ENCODE measurements around the gene ZNF268.
A peak's percentile ranks its signal among the peaks of the same experiment; 100 is the strongest.

Gene ZNF268

GRCh38 chr12:133181238-133181959, at the start of gene ZNF268:
ZNF268 (plus strand) TSS chr12:133181495; CDS start chr12:133181998, 503 bp downstream.
- Histone ChIP-seq H3K36me3 (ENCODE audit: control insufficient read depth, insufficient read depth, low read length) (peaks cover 18% of the 10 kb centered on the region), H3K27me3 (ENCODE audit: control insufficient read depth, insufficient read depth, low read length) (no peaks in the 10 kb centered on the region), H3K4me1 (ENCODE audit: control insufficient read depth, insufficient read depth, low read length) (peaks cover 7% of the 10 kb centered on the region), H3K9ac (ENCODE audit: low read length) (peak within 1 kb of the TSS; percentile 90), H3K27ac (ENCODE audit: low read depth, low read length) (peak within 1 kb of the TSS; percentile 73), H3K4me3 (ENCODE audit: low read length) (peak within 1 kb of the TSS; percentile 100)

DNA sequence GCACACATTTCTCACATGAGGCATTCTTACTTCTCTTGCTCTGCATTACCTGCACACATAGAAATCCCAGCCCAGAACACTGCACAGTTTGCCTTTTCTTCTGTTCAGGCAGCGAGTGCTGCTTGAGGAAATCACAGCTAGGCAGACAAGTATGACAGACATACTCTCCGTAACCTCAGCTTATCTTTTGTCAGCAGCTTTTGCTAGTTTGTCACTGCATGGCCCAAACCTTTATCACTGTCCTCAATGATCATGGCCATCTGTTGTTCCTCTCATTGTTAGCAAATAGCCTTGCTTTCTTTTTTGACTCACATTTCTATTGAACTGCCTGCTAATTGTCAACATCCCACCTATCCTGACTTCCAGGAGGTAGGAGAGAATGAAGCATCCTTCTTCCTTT, 45.5 kb upstream of the ZNF268 start:
- Histone ChIP-seq H3K36me3 (ENCODE audit: control insufficient read depth, insufficient read depth, low read length) (peaks cover 27% of the 10 kb centered on the region), H3K27ac (ENCODE audit: low read depth, low read length) (no peak overlapping the region), H3K4me3 (ENCODE audit: low read length) (no peak overlapping the region), H3K27me3 (ENCODE audit: control insufficient read depth, insufficient read depth, low read length) (no peaks in the 10 kb centered on the region), H3K4me1 (ENCODE audit: control insufficient read depth, insufficient read depth, low read length) (no peaks in the 10 kb centered on the region), H3K9ac (ENCODE audit: low read length) (no peak overlapping the region)

DNA sequence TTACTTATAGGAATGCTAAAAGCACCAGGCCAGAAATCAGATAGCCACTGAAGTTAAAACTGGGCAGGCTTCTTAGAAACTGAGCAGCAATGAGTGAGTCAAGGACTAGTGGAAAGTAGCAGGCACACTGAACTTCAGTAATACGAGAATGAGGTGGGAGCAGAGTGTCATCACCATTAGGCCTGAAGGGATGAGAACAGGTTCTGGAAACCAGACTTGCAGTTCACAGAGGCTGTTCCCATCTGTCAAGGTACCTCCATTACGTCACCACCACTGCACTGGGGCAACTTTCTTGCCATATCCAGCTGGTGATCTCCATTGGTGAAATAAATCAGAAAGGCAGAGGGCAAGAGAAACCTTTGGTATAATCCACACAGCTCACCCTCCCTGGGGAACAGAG, 35.3 kb upstream of the ZNF268 start:
- Histone ChIP-seq H3K9ac (ENCODE audit: low read length) (no peak overlapping the region), H3K27ac (ENCODE audit: low read depth, low read length) (no peak overlapping the region), H3K36me3 (ENCODE audit: control insufficient read depth, insufficient read depth, low read length) (peaks cover 21% of the 10 kb centered on the region), H3K4me1 (ENCODE audit: control insufficient read depth, insufficient read depth, low read length) (no peaks in the 10 kb centered on the region), H3K27me3 (ENCODE audit: control insufficient read depth, insufficient read depth, low read length) (no peaks in the 10 kb centered on the region), H3K4me3 (ENCODE audit: low read length) (no peak overlapping the region)

DNA sequence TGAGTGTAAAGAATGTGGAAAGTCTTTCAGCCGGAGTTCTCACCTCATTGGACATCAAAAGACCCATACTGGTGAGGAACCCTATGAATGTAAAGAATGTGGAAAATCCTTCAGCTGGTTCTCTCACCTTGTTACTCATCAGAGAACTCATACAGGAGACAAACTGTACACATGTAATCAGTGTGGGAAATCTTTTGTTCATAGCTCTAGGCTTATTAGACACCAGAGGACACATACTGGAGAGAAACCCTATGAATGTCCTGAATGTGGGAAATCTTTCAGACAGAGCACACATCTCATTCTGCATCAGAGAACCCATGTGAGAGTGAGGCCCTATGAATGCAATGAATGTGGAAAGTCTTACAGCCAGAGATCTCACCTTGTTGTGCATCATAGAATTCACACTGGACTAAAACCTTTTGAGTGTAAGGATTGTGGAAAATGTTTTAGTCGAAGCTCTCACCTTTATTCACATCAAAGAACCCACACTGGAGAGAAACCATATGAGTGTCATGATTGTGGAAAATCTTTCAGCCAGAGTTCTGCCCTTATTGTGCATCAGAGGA, 25.1 kb upstream of the ZNF268 start:
- H3K4me3 ChIP-seq (ENCODE audit: low read length): no peak overlapping the region
- H3K27me3 ChIP-seq (ENCODE audit: control insufficient read depth, insufficient read depth, low read length): no peaks in the 10 kb centered on the region
- no peak overlapping the region for H3K27ac ChIP-seq (ENCODE audit: low read depth, low read length)
- no peak overlapping the region for H3K9ac ChIP-seq (ENCODE audit: low read length)
- H3K4me1 ChIP-seq (ENCODE audit: control insufficient read depth, insufficient read depth, low read length): no peaks in the 10 kb centered on the region
- peaks cover 39% of the 10 kb centered on the region for H3K36me3 ChIP-seq (ENCODE audit: control insufficient read depth, insufficient read depth, low read length)

DNA sequence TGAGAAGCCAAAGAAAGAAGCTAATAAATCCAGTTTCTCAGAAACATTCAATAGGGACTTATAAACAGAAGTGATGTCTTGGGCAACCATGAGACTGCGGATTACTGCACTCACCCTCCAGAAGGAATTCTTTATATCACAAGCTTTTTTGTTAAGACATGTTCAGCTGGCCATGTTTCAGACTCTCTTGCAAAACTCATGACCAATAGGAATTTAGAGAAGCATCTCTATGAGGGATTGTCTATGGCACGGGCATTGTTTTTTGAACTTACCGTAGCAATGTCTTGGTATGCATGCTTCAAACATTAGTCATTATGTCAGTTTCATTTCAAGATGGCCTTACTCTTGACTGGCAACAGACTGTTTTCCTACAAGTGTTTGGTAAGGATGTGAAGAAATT, 15.5 kb upstream of the ZNF268 start:
- no peak overlapping the region for H3K9ac ChIP-seq (ENCODE audit: low read length)
- H3K36me3 ChIP-seq (ENCODE audit: control insufficient read depth, insufficient read depth, low read length): no peaks in the 10 kb centered on the region
- no peaks in the 10 kb centered on the region for H3K4me1 ChIP-seq (ENCODE audit: control insufficient read depth, insufficient read depth, low read length)
- H3K27me3 ChIP-seq (ENCODE audit: control insufficient read depth, insufficient read depth, low read length): no peaks in the 10 kb centered on the region
- no peak overlapping the region for H3K4me3 ChIP-seq (ENCODE audit: low read length)
- no peak overlapping the region for H3K27ac ChIP-seq (ENCODE audit: low read depth, low read length)

DNA sequence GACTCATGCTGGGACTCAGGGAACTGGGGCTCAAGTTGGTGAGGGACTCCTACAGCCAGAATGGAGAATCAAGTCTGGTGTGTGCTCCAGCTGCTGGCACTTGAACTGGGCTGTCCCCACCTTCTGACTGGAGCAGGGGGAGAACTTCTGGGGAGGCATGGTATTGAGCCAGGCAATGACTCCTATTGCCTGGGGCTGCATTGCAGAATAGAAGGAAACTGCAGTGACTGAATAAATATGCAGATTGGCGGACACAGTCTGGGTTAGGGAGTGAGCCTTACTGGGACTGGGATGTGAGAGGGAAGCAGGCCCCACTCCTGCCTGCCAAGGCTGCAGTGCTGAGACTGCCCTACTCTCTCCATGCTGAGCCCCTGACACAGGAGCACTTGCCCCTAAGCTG, 8.8 kb upstream of the ZNF268 start:
- H3K27ac ChIP-seq (ENCODE audit: low read depth, low read length): no peak overlapping the region
- no peaks in the 10 kb centered on the region for H3K4me1 ChIP-seq (ENCODE audit: control insufficient read depth, insufficient read depth, low read length)
- no peaks in the 10 kb centered on the region for H3K36me3 ChIP-seq (ENCODE audit: control insufficient read depth, insufficient read depth, low read length)
- no peak overlapping the region for H3K4me3 ChIP-seq (ENCODE audit: low read length)
- H3K27me3 ChIP-seq (ENCODE audit: control insufficient read depth, insufficient read depth, low read length): no peaks in the 10 kb centered on the region
- H3K9ac ChIP-seq (ENCODE audit: low read length): no peak overlapping the region

- Histone ChIP-seq H3K9ac (ENCODE audit: low read length) (no peak overlapping the region), H3K27me3 (ENCODE audit: control insufficient read depth, insufficient read depth, low read length) (no peaks in the 10 kb centered on the region), H3K4me1 (ENCODE audit: control insufficient read depth, insufficient read depth, low read length) (no peaks in the 10 kb centered on the region), H3K4me3 (ENCODE audit: low read length) (no peak overlapping the region), H3K36me3 (ENCODE audit: control insufficient read depth, insufficient read depth, low read length) (no peaks in the 10 kb centered on the region), H3K27ac (ENCODE audit: low read depth, low read length) (no peak overlapping the region)
Observed at GRCh38 chr12:133174901-133175300, 6.4 kb upstream of the ZNF268 start.

GRCh38 chr12:133180669-133181068, 626 bp upstream of the ZNF268 start:
- no peak overlapping the region for H3K27ac ChIP-seq (ENCODE audit: low read depth, low read length)
- H3K4me3 ChIP-seq (ENCODE audit: low read length): no peak overlapping the region
- H3K27me3 ChIP-seq (ENCODE audit: control insufficient read depth, insufficient read depth, low read length): no peaks in the 10 kb centered on the region
- H3K4me1 ChIP-seq (ENCODE audit: control insufficient read depth, insufficient read depth, low read length): peaks cover 7% of the 10 kb centered on the region
- H3K36me3 ChIP-seq (ENCODE audit: control insufficient read depth, insufficient read depth, low read length): peaks cover 12% of the 10 kb centered on the region
- no peak overlapping the region for H3K9ac ChIP-seq (ENCODE audit: low read length)

DNA sequence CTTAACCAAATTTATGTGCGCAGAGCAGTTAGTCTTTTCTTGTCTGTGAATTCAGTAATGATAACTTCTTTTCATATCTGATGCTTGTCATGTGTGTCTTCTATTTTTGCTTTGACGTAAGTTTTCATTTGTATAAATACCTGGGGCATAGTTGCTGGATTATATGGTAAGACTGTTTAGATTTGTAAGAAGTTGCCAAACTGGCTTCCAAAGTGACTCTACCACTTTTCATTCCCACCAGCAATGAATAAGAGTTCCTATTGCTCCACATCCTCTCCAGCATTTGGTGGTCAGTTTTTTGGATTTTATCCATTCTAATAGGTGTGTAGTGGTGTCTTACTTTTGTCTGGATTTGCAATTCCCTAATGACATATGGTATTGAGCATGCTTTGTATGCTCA, 8.9 kb downstream of the ZNF268 start:
- Histone ChIP-seq H3K4me1 (ENCODE audit: control insufficient read depth, insufficient read depth, low read length) (no peaks in the 10 kb centered on the region), H3K36me3 (ENCODE audit: control insufficient read depth, insufficient read depth, low read length) (peaks cover 76% of the 10 kb centered on the region), H3K27me3 (ENCODE audit: control insufficient read depth, insufficient read depth, low read length) (no peaks in the 10 kb centered on the region), H3K27ac (ENCODE audit: low read depth, low read length) (no peak overlapping the region), H3K9ac (ENCODE audit: low read length) (no peak overlapping the region), H3K4me3 (ENCODE audit: low read length) (no peak overlapping the region)

GRCh38 chr12:133192847-133193246, 11.6 kb downstream of the ZNF268 start:
- Histone ChIP-seq H3K36me3 (ENCODE audit: control insufficient read depth, insufficient read depth, low read length) (peaks cover 66% of the 10 kb centered on the region), H3K4me1 (ENCODE audit: control insufficient read depth, insufficient read depth, low read length) (no peaks in the 10 kb centered on the region), H3K27ac (ENCODE audit: low read depth, low read length) (no peak overlapping the region), H3K27me3 (ENCODE audit: control insufficient read depth, insufficient read depth, low read length) (no peaks in the 10 kb centered on the region), H3K4me3 (ENCODE audit: low read length) (no peak overlapping the region), H3K9ac (ENCODE audit: low read length) (no peak overlapping the region)

- Histone ChIP-seq H3K27ac (ENCODE audit: low read depth, low read length) (no peak overlapping the region), H3K36me3 (ENCODE audit: control insufficient read depth, insufficient read depth, low read length) (peaks cover 26% of the 10 kb centered on the region), H3K27me3 (ENCODE audit: control insufficient read depth, insufficient read depth, low read length) (no peaks in the 10 kb centered on the region), H3K4me3 (ENCODE audit: low read length) (no peak overlapping the region), H3K4me1 (ENCODE audit: control insufficient read depth, insufficient read depth, low read length) (no peaks in the 10 kb centered on the region), H3K9ac (ENCODE audit: low read length) (no peak overlapping the region)
Observed at GRCh38 chr12:133201888-133202287, 20.6 kb downstream of the ZNF268 start.

DNA sequence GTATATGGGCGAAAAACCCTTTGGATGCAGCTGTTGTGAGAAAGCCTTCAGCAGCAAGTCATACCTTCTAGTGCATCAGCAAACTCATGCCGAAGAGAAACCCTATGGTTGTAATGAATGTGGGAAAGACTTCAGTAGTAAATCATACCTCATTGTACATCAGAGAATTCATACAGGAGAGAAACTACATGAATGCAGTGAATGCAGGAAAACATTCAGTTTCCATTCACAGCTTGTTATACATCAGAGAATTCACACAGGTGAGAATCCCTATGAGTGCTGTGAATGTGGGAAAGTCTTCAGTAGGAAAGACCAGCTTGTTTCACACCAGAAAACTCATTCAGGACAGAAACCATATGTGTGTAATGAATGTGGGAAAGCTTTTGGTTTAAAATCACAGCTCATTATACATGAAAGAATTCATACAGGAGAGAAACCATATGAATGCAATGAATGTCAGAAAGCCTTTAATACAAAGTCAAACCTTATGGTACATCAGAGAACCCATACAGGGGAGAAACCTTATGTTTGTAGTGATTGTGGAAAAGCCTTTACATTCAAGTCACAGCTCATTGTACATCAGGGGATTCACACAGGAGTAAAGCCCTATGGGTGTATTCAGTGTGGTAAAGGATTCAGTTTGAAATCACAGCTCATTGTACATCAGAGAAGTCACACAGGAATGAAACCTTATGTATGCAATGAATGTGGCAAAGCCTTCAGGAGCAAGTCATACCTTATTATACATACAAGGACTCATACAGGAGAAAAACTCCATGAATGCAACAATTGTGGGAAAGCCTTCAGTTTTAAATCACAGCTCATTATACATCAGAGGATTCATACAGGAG, 21.4 kb downstream of the ZNF268 start:
- Histone ChIP-seq H3K4me3 (ENCODE audit: low read length) (peak overlapping the region; percentile 11), H3K27ac (ENCODE audit: low read depth, low read length) (no peak overlapping the region), H3K4me1 (ENCODE audit: control insufficient read depth, insufficient read depth, low read length) (no peaks in the 10 kb centered on the region), H3K27me3 (ENCODE audit: control insufficient read depth, insufficient read depth, low read length) (no peaks in the 10 kb centered on the region), H3K9ac (ENCODE audit: low read length) (no peak overlapping the region), H3K36me3 (ENCODE audit: control insufficient read depth, insufficient read depth, low read length) (peaks cover 26% of the 10 kb centered on the region)

Data from rectal smooth muscle tissue (tissue), 1 donor.